Activated CD4-positive, CD25-positive, alpha-beta regulatory T cell treated with anti-CD3 and anti-CD28 coated beads, Interleukin-2, amount 50 U/mL, for 16 hours (primary cell): ENCODE data around the gene HLA-E.
"Not testable (repeated sequence)": the region's sequence is repeated elsewhere in the genome, so short reads cannot be mapped to it uniquely, and the experiment has no call there.

Experiments used
- DNase-seq: peaks from one replicate; pipeline ENCODE4 v3.0.0-alpha.2; 2020; ENCODE audit warnings: low read depth, low spot score

Gene HLA-E

GRCh38 chr6:30489081-30490025 is at the start of gene HLA-E:
Gene HLA-E (plus strand): TSS chr6:30489509. CDS start chr6:30489532, 23 bp downstream.
- DNase-seq = peak; percentile 85

GRCh38 chr6:30441171-30441570 is 48.1 kb upstream of the HLA-E start:
- no peak for DNase-seq

GRCh38 chr6:30443657-30444450 is 45.5 kb upstream of the HLA-E start:
- DNase-seq = no peak

- DNase-seq = no peak
These were observed 44.9 kb upstream of the HLA-E start for GRCh38 chr6:30444451-30444742.

- no peak for DNase-seq
These were observed 43.0 kb upstream of the HLA-E start for GRCh38 chr6:30446259-30446658.

GRCh38 chr6:30447237-30447636 is 42.1 kb upstream of the HLA-E start:
- DNase-seq = no peak

- DNase-seq = no peak
These were observed 38.8 kb upstream of the HLA-E start for GRCh38 chr6:30450548-30450908.

- peak; percentile 25 for DNase-seq
These were observed 38.1 kb upstream of the HLA-E start for GRCh38 chr6:30450909-30451841.

GRCh38 chr6:30452736-30453507 is 36.4 kb upstream of the HLA-E start:
- no peak for DNase-seq

- peak; percentile 64 for DNase-seq
These were observed 35.7 kb upstream of the HLA-E start for GRCh38 chr6:30453508-30454116.

- DNase-seq = no peak
These were observed 30.2 kb upstream of the HLA-E start for GRCh38 chr6:30459145-30459544.

GRCh38 chr6:30461055-30461454 is 28.3 kb upstream of the HLA-E start:
- no peak for DNase-seq

- DNase-seq = no peak
These were observed 26.8 kb upstream of the HLA-E start for GRCh38 chr6:30462482-30462881.

GRCh38 chr6:30463242-30463641 is 26.1 kb upstream of the HLA-E start:
- no peak for DNase-seq

GRCh38 chr6:30463651-30464618 is 25.4 kb upstream of the HLA-E start:
- peak; percentile 52 for DNase-seq

GRCh38 chr6:30465595-30466306 is 23.6 kb upstream of the HLA-E start:
- DNase-seq = no peak

- no peak for DNase-seq
These were observed 18.3 kb upstream of the HLA-E start for GRCh38 chr6:30470968-30471367.

- not testable (repeated sequence) for DNase-seq
These were observed 14.2 kb upstream of the HLA-E start for GRCh38 chr6:30475116-30475515.
